ENCODE measurements around the gene SOX2.

Gene SOX2

DNA sequence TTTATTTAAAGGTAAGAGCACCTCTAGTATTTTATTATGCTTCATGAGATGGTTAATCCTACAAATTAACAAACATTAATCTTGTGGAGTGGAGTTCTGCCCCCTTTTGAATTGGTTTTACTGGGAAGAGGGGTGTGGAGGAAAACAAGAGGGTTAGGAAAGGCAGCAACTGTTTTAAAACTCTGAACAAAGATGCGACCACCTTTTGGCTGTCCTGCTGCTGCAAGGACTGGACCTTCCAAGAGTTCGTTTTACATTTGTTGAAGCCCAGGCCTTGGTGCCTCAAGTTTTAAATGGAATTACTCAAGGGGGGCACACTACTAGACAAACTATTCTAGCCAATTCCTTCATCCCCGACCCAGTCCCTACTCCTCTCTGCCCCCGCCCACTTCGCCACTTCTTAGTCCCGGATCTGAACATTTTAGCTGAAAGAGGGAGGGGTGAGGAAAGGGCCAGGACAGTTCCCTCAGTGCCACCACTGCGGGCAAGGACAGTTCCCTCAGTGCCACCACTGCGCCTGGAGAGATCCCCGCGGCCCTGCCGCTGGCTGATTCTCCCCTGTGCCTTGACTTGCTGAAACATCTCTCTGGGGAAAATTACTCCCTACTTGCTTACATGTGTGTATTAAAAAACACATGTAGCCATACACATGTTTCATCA is 11.2 kb downstream of the SOX2 start:
- DNase-seq (ENCODE audit: low spot score), result no peak

GRCh38 chr3:181723625-181724191 is 12.0 kb downstream of the SOX2 start:
- DNase-seq (ENCODE audit: low spot score), result no peak

GRCh38 chr3:181724192-181724965 is 12.7 kb downstream of the SOX2 start:
- no peak for DNase-seq (ENCODE audit: low spot score)

DNA sequence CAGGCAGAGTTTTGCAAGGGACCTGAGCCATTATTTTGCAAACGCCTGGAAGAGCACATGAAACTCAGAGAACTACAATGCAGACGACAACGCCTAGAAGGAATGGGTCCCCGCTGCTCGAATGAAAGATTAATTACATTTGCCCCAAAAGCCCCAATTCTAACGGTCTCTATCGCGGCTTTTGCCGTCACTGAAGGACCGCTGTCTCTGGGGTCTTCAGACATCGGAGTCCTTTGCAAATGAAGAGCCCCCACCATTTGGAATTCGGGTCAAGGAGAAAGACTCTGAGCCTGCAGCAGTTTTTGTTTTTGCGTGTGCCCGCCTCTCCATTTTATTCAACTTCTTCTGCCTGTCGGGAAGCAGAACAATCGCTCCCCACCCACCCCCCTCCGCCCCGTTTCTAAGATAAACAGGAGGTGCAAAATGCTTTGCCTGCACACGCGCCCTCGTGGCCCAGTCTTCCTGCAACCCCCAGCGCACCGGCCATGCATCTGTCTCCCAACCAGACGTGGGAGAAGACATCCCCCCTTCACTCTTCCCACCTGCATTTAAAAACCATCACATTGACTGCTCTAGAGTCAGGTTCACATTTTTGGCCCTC is 13.5 kb downstream of the SOX2 start:
- no peak for DNase-seq (ENCODE audit: low spot score)

GRCh38 chr3:181725830-181726229 is 14.1 kb downstream of the SOX2 start:
- DNase-seq (ENCODE audit: low spot score), result no peak

DNA sequence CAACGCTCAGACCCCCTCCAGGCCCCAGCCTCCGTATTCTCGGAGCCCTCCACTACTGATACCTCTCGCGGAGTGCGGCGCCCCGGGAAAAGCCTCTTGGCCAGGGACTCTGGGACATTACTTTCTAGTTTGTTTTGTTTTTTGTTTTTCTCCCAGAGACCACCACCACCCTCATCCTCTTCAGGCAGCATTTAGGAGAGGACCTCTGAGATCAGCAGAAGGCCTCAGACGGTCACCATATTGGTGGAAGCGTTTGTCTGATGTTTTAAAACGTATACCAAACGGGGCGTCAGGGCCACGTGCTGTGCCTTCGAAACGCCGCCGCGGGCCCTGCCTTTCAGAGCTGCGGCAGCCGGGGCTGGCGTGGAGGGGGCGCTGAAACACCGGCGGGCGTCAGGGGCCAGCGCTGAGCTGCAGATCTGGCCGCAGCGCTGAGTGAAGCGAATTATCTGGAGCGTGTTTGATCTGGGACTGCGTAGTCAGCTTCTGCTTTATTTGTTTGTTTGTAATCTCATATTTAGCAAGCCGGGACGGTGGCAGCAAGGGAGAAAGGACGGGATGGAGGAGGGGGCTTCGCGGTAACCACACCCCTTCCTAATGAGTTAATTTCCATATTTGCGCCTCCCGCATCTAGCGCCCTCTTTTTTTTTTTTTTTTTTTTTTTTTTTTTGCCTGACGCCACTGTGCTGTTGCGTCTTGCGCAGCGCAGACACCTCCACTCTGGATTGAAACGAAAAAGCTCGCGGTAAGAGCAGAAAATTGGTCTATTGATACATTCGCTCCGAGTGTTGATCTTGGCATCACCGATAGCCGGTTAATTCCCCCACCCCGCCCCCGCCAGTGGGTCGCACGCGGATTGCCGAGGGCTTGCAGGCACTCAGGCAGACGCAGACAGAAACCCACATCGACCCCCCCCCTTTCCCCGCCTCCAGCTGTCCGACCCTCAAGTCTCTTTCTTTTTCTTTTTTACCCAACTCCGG is 14.9 kb downstream of the SOX2 start:
- no peak for DNase-seq (ENCODE audit: low spot score)

- DNase-seq (ENCODE audit: low spot score), result no peak
Observed at GRCh38 chr3:181727341-181728032, 15.8 kb downstream of the SOX2 start.

DNA sequence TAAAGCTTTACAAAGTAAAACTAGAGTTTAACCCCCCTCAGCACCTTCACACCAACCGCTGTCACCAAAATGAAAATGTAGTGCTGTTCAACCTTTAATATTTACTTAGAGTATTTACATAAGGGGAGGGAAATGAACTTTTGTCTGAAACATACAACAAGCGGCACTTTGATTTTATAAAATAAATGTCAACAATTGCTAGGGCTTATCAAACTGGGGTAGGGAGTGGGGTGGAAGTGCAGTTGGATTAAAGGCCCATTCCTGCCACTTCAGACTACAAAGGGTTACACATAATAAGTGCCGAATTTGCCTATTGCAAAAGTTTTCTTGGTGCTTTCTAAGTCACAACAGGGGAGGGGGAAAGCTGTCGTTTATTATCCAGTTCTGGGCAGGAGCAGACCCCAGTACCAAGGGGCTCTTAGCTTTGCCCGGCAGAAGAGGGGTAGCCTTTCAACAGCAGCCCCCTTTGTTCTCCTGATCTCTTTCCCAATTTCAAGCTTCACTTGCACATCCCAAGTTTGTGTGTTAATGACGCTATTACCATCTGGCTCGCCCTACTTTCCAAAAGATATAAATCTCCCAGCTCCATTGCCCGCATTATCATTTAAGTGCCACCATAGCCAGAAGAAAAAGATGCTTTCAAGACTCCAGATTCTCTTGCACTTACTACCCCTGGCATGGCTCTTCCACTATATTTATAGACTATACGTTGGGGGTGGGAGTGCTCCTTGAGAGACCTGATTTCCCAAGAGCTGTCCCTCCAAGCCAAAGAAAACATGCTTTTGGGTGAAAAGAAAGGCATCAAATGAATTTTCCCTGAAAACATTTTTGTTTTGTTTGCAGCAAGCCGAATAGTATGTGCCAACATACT is 17.0 kb downstream of the SOX2 start:
- no peak for DNase-seq (ENCODE audit: low spot score)

DNA sequence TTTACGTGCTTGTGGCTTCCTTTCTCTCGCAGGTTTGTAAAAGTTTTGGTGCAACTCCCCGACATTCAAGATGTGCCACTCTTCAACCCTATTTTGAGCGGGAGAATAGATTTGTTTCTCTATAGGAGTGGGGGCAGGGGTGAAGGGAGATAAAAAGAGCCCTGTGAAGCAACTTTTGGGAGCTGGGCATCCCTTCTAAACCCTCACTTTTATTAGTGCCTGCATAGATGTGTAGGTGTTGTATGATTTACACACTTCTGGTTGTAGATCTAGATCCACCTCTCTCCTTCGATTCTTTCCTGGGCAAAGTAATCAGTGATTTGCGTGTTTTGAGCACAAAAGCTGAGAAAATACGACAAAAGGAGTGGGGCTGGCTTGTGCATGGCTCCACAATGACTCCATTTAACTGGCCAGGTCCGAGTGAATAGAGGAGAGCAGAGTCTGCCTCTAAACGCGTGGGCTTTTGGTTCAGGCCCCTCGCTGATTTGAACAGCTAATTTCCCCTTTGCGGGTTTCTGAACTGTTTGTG is 17.7 kb downstream of the SOX2 start:
- DNase-seq (ENCODE audit: low spot score), result no peak

DNA sequence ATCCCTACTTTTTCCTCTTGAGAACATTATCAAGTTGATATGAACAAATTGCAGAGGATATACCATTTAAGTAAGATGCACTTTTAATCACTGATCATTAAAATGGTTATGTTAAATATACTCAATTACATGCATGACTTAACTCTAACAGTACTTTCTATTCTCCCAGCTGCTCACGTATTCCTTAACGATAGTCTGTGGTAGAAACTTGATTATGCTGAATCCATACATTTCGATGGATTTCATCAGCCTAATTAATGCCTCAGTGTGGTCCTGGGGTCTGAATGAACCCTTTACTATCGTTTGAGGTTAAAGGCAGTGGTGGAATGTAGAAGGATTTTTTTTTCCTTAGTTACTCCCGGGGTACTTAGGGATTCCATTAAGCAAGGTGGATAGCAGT is 18.6 kb downstream of the SOX2 start:
- DNase-seq (ENCODE audit: low spot score), result no peak

DNA sequence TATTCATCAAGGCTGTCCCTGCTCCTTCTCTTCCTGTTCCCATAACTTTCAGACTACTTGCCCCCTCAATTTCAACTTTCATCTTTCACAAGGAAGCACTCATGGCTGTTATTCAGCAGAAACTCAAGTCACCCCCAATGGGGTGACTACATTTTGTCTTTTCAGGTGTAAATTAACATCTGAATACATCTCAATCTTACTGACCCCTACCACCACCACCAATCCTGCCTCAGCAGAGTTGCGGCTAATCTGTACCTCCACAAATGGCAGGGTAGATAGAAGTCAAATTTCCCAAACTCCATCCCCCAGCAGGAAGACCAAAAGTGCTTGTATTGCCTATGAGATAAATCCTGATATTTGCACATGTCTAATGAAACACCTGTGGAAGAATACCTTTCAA is 19.2 kb downstream of the SOX2 start:
- DNase-seq (ENCODE audit: low spot score), result no peak

GRCh38 chr3:181735911-181736310 is 24.2 kb downstream of the SOX2 start:
- no peak for DNase-seq (ENCODE audit: low spot score)

DNA sequence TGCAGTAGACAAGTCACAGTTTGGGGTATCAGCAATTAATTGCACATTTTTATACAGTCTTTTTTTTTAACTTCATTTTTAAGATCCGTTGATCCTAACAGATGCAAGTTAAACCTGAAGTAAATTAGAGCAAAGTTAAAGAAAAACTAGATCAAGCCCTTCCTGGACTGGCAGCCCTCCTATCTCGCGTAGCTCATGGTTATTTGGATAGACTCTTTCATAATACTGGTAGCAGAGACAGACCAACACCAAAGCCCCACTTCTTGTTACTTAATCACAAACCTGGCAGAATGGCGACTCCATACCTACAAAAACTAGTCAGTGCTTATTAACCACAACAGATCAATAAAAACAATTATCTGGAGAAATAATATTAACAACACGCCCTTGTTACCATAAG is 26.8 kb downstream of the SOX2 start:
- no peak for DNase-seq (ENCODE audit: low spot score)

GRCh38 chr3:181739628-181740027 is 27.9 kb downstream of the SOX2 start:
- no peak for DNase-seq (ENCODE audit: low spot score)

GRCh38 chr3:181741417-181741816 is 29.7 kb downstream of the SOX2 start:
- no peak for DNase-seq (ENCODE audit: low spot score)

DNA sequence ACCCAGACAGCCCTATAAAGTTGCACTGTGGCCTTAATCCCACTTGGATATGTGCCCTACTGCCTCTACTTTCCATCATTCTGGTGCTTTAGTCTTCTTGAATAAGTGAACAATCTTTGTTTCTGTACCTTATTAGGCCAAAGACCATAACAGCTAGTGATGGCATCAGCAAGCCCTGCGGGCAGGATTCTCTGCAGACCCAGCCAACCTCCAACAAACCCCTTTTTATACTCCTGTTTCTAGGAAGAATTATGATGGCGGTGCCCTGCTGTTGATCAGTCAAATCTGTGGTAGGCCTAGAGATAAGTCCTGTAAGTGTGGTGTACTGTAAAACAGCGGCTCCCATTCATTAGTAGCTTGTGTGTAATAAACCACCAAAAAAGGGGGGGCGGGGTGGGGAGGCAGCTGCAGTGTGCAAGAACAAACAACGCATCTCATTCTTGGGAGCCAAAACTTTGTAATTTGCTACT is 40.5 kb downstream of the SOX2 start:
- no peak for DNase-seq (ENCODE audit: low spot score)

DNA sequence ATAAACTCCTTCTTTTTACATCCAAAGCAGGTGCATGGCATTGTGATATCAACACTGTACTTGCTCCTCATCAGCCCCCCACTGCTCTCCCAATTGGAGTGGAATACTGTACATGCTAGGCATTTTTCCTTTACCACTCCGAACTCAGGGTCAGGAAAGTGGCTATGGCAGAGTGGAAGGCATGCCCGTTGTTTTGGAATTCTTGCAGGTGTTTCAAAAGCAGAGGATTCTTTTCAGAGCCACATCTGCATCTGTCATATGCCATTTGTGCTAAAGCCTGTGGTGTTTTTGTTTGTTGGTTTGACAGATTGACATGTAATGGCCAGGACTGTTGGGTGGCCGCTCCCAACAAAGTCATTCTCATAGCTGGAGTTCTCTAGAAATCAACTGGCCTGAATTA is 41.7 kb downstream of the SOX2 start:
- no peak for DNase-seq (ENCODE audit: low spot score)

GRCh38 chr3:181755959-181756358 is 44.2 kb downstream of the SOX2 start:
- DNase-seq (ENCODE audit: low spot score), result no peak

DNA sequence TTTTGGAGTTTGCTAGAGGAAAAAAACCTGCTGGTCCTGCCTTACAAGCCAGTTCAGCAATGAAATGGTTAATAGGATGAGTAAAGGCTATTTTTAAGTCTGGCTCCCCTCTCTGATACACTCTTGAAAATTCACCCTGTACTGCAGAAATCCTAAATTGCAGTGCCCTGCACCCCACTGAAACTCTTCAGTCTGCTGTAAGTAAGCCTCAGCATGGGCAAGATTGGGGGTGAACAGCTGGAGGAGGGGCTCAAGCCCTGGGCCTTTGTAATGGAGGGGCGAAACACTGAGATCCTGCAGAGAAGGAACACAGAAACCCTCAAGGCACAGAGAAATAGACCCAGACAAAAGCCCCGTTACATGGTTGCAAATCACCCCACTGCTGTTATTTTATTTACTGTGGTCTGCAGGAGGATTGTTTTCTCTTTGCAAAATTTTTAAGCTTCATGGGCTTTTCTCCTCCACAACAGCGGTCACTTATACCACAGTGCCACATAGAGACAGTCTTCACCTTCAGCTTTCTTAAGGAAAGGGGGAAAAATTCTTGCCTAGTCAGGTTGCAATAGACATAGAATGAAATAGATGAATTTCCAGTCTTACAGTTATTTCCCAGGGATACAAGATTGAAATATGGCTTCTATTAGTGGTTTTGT is 45.0 kb downstream of the SOX2 start:
- no peak for DNase-seq (ENCODE audit: low spot score)
